ENCODE data around the gene EVL.

Gene EVL

DNA sequence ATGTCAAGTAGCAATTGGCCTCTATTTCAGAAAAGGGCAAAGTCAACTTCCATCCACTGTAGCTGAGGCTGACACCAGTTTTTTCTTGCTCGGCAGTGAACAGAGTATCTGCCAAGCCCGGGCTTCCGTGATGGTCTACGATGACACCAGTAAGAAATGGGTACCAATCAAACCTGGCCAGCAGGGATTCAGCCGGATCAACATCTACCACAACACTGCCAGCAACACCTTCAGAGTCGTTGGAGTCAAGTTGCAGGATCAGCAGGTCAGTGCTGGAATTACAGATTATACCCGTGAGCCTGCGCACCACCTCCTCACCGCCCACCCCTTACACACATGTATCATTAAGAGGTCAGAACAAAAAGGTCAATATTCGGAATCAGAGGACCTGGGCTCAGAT is 19.4 kb downstream of the EVL start:
- no peak for DNase-seq (ENCODE audit: low read depth, low spot score)

DNA sequence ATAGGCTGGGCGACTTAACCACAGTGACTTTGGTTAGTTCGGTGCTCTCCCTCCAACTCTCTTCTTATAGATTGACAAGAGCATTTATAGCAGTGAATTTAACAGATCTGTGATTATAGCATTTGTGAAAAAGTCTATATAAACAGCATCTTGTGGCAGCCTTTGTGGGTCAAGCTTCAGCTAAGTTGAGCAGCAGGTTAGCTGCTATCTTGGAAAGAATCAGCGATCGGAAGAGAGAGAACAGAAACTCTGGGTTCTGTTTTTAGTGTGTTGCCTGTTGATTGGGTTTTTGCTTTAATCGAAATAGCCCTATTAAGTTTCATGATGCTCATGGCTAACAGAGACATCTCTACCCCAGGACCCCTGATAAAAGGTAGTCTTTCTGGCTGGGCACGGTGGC is 20.2 kb downstream of the EVL start:
- DNase-seq (ENCODE audit: low read depth, low spot score) = no peak

DNA sequence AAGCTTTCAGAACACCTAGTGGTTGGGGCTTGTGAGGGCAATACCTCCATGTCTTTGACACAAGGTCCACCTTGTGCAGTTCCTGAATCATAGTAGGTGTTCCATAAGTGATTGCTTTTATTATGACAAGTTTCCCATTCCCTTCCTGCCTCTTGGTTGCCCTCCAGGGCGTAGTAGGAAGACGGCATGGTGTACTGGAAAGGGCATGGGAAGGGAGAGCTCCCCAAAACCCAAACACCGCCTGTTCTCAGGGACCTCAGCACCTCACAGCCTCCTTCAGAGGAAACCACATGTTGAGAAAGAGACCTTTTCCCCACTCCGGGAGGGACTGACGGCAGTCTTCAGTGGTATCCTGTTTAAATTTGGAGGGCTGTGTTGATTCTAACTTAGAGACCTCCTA is 21.1 kb downstream of the EVL start:
- no peak for DNase-seq (ENCODE audit: low read depth, low spot score)

DNA sequence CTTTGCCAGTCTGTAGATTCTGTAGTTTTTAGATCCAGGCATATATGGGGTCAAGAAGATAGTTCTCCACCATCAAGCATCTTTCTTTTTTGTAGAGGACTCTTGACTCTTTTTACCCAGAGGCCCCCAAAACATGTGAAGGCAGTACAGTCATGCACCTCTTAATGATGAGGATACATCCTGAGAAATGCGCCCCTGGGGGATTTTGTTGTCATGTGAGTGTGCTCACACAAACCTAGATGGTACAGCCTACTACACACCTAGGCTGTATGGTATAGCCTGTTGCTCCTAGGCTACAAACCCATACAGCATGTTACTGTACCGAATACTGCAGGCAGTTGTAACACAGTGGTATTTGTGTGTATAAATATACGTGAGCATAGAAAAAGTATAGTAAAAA is 23.0 kb downstream of the EVL start:
- DNase-seq (ENCODE audit: low read depth, low spot score) = no peak

DNA sequence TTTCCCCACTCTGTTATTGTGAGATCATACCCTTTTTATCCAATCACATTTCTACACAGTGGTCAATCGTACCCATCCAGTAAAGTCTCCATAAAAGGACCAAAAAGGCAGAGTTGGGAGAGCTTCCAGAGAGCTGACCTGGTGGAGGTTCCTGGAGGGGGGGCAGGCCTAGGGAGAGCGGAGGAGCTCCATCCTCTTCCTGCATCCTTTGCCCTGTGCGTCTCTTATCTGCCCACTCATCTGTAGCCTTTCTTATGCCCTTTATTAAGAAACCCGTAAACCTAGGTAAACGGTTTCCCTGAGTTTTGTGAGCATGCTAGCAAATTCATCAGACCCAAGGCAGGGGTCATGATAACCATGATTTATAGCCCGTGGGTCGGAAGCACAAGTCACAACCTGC is 26.2 kb downstream of the EVL start:
- no peak for DNase-seq (ENCODE audit: low read depth, low spot score)

DNA sequence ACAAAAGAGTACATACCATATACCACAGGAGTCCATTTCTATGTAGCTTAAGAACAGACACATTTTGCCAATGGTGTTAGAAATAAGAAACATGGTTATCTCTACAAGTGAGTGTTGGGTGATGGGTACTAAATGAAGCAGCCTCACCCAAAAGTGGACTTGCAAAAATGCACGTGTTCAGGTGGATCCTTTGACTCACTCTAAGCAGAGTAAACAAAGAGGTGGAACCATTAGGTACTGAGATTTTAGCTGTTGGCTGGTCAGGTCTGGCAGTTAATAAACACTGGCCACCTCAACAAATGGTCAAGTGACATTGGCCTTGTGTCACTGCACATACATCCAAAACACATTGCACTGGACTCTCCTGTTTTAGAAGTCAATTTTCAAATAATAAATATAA is 27.6 kb downstream of the EVL start:
- DNase-seq (ENCODE audit: low read depth, low spot score) = no peak

DNA sequence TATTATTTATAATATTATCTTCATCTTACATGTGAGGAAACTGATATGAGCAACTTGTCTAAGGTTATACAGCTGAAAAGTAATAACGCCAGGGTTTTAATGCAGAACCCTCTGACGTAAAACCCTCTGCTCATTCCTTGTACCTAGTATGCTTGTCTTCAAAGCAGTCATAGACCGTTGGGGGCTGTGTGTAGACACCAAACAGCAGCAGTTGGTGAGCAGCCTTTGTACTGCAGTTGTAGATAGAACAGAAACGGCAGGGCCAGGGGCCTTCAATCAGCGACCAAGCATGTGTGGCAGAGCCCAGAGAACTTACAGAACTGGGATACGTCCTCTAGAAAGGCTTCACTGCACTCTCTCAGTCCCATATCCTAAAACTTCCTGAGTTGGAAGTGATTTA is 28.1 kb downstream of the EVL start:
- DNase-seq (ENCODE audit: low read depth, low spot score) = no peak

DNA sequence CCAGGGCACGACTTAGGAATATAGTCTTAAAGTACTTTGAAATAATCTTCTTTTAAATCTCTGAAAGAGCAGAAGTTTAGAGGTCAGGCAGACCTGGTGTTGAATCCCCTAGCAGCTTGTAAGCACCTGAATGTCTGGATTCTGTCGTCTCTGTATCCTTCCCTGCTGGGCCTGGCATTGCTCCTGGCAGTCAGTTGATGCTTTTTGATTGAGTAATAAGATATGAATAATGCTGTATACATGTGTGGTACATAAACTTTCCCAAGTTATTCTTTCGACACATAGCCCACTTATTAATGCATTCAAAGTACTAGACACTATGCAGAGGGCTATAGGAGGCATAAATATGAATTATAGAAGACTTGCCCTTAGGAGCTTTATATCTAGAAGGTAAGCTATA is 31.4 kb downstream of the EVL start:
- no peak for DNase-seq (ENCODE audit: low read depth, low spot score)

DNA sequence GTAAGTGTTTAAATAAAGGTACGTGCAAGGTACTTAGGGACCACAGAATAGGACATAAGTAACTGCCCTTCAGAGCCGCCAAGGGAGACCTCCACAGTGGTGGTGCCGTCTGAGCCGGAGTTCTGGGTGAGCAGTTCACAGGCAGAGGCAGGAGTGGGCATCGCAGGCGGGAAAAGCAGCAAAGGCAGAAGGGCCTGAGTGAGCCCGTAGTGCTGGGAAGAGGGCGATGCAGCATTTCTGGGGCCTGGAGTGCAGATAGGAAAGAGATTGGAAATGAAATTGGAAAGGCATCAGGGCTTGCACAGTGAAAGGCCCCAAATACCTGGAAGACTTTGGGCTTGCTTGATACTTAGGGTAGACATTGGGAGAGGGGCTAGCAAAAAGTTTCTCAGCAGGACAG is 32.9 kb downstream of the EVL start:
- no peak for DNase-seq (ENCODE audit: low read depth, low spot score)

DNA sequence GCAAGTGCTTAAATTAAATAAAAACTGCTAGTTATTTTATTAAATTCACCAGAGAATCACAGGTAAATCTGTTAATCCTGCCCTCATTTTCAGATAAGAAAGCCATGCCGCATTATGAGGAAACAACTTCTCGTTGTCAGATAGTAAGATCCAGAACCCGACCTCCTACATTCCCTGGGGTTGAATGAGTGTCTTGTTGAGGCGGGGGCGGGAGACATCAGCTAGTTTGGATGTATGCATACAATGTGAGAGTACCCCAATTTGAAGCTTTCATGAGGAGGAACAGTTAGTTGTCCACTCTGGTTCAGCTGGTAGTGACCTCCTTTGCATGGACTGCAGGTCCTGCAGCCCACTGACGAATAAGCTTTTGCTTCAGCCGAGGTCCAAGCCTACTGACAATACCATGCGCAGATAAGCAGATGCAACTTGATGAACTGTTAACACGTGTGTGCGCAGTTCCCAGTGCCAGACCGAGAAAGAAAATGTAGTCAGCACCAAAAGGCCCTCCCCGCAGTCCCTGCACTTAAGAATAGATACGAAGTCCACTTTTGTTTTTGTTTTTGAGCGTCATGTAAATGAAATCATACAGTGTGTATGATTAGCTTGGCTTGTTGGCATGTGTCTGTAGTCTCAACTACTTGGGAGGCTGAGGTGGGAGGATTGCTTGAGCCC is 34.9 kb downstream of the EVL start:
- DNase-seq (ENCODE audit: low read depth, low spot score) = no peak

DNA sequence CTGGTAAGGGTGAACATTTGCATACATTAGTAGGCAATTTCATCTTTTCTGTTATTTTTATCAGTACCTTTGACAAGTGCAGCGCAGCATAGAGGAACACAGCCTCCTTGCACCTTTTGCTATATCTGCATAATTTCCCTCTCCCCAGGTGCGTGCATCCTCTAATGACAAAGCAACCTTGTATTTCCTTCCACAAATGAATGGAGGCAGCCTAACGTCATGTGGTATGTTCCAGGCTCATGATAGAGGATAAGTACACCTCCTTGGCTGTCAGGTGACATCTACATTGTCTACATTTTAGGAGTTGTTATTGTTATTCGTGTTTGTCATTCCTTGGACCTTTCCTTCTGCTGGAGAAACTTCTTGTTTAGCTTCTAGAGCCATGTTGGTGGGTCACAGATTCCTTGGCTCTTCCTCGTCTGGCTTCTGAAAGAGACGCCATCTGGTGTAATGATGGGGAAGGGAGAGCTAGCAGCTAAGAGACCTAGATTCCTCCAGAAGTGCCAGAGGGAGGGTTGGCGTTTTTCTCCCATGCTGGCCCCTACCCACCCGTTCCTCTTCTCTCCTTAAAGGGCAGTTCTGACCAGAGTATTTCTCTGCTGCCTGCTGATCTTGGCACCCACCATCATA is 37.0 kb downstream of the EVL start:
- no peak for DNase-seq (ENCODE audit: low read depth, low spot score)

DNA sequence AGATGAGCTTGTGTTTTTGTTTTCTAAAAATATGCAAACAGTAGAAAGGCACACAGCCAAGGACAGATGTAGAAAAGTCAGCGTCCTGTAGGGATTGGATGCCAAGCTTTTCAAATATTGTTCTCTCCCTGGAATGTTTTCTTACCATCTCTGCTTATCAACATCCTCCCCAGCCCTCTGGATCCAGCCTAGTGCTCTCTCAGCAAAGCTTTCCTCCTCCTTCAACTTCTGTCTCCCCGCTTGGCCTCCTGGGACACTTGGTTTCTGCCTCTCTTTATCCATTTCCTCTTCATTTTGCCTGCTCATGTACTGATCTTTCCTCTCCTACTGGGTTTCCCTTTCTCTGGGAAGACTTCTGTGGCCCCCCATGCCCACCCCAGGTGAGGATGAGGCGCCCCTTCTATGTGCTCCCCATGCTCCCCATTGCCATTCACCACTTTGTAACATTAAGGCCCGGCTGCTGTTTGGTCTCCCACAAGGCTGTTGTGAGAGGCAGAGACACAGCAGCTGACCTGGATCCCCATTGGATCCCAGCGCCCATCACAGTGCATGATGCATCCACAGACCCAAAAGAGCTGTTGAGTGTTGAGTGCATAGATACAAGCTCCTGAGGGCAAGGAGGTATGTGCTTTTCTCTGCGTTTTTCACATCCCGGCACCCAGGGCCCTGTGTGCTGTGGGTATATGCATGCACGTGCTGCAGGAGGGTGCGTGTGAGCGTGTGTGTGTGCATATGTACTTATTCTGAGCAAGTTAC is 38.2 kb downstream of the EVL start:
- DNase-seq (ENCODE audit: low read depth, low spot score) = no peak

DNA sequence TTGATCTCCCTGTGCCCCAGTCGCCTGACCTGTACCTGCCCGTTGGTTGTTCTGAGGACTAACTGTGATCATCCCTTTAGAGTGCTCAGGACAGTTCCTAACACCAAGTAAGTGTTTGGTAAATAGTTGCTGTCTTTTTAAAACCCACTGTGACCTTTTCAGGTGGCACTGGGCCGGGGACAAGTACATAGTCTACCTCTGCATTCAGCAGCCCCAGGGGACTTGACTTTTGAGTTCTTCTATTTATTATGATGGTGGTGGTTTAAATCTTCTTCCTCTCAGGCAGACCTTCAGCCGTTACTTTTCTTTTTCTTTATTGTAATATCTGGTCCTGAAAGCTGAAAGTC is 38.8 kb downstream of the EVL start:
- DNase-seq (ENCODE audit: low read depth, low spot score) = no peak

DNA sequence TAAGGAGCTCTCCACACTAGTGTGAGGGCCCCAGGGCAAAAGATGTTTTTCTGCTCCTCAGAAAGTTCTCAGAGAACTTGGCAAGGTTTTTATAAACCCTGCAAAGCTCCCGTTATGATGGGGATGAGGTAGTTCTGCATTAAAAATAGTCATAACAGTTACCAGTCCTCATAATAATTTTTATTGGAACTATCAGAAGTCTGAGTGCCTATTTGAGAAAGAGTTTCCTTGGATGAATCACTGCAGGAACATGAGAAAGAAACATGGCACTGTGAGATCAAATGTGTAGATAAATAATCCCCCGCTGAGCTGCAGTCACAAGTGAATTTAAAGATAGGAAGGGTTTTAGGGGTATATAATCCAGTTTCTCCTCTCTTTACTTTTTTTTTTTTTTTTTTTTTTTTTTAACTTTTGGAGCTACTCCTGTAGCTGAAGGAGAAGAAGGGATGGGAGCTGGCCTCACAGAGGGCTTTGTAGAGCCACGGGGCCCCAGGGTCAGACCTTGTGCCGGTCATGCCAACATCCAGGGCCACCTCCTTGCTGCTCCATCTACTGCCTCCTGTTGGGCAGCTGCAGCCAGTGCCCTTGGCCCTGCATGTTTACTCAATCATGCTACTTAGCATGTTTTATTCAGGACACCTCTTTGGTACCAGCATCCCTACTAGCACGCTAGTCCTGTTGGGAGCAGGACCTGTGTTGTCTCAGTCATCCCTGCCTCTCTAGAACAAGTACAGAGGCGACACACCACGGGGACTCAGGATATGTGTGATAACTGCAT is 39.5 kb downstream of the EVL start:
- DNase-seq (ENCODE audit: low read depth, low spot score) = no peak

DNA sequence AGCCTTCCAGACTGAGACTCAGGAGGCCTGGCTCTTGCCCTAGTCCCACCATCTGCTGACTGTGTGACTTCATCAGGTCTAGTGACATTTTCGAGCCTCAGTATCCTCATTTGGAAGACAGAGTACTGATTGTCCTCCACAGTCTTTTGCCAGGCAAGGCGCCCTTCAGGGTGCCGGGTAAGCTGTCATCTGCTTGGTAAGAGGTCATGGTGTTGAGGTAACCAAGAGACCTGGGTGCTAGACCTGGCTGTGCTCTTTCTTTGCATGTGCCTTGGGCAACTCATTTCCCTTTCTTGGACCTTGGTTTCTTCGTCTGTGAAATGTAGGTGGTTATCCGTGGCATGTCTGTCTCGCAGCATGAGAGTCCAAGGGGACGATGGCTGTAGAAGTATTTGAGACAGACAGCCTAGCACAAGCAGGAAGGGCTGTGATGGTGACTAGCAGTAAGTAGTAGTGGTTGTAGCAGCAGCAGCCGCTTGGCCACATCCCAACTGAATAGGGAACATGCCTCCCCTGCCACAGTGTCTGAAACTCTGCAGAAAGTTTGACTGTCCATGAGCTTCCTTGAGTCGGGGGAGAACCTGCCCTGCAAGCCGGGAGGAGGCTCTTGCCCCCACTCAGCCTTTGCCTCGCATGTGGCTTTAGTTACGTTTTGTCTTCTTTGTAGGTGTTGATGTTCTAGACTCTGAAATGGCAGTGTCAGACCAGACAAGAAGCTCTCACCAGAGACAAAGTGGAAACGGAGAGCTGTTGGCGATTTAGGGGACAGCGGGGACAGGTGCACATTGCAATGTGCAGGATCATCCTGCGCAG is 40.3 kb downstream of the EVL start:
- DNase-seq (ENCODE audit: low read depth, low spot score) = no peak

DNA sequence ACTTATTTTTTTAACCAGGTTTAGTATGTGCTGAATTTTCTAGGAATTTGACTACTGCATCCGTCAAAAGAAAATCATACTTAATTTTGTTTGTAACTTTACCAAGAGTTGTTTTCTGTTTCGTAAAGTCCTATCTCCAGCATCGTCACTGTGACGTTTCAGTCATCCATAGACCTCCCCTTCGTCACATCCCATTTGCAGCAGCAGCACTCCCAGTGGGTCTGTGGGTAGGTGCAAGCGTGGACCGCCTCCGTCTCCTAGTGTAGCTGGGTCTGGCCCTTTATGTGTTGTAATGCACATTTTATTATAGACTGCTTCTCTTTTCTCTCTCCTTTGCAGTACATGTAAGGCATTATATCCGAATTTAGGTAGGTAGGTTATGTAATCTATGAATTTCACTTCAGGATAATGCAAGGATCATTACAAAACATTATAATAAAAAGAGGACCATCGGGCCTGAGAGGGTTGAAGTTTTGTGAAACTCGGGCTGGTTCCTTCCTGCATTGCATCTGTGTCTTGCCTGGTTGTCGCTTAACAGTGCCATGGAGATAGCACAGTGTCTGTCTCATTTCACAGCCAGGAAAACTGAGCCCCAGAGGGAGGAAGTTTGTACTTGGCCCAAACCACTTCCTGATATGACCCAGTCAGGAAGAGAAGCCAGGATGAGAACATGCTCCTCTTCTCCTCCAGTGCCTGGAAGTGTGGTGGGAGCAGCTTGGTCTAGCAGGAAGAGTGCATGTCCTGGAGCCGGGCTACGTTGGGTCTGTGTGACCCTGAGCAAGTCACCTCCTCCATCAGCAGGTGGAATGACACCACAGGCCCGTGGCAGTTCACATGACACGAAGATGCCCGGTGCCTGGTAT is 41.3 kb downstream of the EVL start:
- DNase-seq (ENCODE audit: low read depth, low spot score) = peak; percentile 19

DNA sequence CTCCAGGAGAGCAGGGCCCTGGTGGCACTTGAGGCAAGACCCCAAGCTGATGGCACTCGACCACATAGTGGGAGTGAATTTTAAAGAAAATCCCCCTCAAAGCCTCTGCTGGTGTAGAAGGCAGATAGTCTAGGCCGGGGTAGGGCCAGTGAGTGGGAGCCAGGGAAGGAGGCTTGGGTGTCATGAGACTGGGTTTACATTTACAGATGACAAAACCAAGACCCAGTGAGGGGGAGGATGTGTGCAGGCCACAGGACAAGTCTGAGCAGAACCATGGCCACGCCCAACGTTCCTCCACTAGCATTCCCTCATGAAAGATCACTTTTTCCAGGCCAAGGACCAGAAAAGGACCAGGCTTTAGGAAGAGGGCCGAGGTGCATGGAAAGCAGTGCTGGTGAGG is 42.0 kb downstream of the EVL start:
- DNase-seq (ENCODE audit: low read depth, low spot score) = no peak

DNA sequence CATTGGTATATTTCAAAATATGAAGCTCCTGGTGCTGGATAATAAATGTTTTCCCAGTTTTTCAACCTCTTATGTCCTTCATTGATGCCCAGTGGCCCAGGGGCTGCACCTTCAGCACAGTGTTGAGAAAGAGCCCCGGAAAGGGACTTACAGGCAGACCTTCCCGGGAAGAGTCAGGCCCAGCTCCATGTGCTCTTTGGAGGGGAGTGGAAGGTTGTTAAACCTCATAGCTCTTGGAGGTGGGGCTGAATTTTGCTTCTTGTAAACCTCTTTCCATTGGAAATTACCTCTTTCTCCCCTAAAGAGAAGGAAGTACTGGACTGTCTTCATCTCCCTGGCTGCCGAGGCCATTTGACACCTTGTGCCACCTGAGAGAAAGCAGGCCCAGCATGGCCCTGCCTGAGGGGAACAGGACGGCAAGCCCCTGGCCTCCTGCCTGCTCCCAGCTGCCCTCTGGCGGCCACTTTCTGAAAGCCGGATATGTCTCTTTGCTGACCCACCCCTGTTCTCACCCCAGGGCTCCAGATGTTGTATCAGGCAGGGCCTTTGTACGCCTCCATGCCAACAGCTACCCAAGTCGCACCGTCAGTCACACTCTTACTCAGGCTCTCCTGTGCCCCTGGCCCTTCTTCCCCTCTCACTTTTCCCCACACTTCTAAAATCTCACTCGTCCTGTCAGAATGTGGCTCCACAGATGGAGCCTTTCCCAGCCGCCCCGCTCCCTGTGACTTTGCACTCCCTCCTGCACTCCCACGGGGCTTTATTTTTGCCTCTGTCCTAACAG is 43.0 kb downstream of the EVL start:
- peak; percentile 74 for DNase-seq (ENCODE audit: low read depth, low spot score)

DNA sequence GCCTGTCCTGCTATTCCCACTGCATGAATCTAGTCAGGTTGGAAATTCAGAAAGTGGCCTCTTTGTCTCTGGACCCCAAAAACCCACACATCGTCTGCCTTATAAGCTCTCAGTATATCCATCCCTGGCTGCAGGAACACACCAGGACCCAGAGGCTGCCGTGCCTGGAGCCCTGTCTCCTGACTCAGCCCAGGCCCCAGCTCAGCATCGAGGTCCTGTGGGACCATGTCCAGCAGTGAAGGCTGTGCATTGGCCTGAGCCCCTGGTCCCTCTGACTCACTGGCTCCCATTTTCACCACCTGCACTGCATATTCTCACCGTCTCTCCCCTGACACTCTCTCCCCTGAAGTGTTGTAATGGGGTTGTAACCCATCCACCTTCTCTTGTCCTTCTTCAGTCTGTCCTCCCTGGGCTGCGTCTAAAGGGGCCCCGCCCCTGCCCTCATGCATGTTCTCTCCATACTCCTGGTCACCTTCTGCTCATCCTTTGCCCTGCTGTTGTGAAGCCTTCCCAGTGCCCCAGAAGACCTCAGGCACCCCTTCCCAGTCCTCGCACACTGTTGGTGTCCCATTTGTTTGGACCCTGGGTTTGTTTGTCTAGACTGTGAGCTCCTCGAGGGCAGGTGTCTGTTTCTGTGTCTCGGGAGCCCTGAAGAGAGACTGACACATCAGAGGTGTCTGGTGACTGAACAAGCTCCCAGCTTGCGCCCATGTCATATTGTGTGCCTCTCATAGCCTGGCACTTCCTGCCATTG is 43.8 kb downstream of the EVL start:
- DNase-seq (ENCODE audit: low read depth, low spot score) = no peak
